Iris pigment epithelial cell (primary cell): ENCODE results near the gene LDB2.

Experiments used
- DNase-seq: peaks from one replicate; pipeline ENCODE4 v3.0.0-alpha.2; 2011; ENCODE audit warnings: low read depth

LDB2 gene

GRCh38 chr4:16802044-16802443 is 96.4 kb downstream of the LDB2 start:
- no peak for DNase-seq

- DNase-seq: no peak
Observed at GRCh38 chr4:16801356-16801755, 97.1 kb downstream of the LDB2 start.

DNA sequence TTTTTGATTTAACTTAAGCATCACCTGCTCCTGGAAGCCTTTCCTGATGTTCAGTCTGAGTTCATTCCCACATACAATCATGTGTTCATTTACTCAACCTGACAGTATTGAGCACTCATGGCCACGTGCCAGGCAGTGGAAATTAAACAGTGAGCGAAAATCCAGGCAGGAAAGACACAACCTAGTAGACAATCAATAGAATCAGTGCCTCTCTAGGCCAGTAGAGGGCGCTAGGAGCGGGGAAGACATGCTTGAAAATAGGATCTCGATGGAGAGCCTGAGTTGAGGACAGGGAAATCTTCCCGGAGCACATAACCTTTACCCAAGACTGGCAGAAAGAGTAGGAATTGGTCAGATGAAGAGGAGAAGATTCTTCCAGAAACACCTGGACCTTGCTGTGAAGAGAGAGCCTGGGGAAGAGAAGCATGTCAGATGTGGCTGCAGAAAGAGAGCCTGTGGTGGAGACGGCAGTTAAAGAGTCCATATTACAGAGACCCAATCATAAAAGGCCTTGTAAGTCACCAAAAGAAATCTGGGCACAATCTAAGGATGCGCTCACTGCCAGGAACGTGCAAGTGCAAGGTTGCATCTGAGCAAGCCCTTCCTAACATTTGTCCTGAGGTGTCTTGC is 103.5 kb downstream of the LDB2 start:
- DNase-seq: peak; percentile 49

DNA sequence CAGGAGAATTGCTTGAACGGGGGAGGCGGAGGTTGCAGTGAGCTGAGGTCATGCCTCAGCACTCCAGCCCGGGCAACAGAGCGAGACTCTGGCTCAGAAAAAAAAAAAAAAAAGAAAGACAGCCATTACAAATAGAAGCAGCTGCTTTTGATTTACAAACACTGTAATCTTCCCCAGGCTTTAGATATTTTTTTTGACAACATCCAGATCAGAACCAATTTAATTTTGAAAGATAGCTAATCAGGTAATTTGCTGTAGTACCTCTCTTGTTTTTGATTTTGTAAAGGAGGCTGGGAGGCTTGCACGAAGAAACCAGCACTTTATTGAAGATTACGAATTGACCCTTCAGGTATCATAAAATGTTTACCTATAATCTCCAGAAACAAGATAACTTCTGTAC is 107.0 kb downstream of the LDB2 start:
- DNase-seq: no peak

DNA sequence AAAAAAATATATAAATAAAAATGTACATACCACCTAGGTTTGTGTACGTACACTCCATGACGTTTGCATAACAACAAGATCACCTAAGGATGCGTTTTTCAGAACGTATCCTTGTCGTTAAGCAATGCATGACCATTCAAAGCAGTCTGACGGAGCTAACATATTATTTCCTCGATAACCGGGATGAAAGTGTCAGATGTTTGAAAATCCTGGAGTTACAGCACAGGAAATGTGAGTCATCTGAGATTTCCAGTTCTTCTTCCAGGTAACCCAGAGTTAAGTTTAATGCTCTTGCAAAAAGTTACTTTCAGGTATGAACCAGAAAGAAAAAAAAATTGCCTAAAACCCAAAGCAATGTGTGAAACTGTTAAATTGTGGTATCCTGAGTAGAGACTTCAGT is 107.9 kb downstream of the LDB2 start:
- no peak for DNase-seq

DNA sequence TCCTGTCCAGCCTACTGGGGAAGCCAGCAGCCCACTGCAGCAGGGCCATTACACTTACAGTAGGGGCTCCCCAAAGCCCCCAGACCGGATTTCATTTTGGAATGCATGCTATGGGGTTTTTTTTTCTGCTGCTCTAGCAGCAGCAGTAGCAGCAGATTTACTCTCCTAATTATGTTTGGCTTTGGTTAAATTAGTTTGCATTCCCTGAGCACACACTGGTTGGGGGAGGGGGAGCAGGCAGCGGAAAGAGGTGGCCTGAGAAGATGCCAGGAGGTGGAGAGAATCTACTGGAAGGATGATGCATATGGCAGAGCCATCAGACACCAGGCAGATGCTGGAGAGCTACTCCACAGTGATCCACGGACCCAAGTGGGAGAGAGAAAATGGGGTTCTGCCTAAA is 109.6 kb downstream of the LDB2 start:
- DNase-seq: no peak

DNA sequence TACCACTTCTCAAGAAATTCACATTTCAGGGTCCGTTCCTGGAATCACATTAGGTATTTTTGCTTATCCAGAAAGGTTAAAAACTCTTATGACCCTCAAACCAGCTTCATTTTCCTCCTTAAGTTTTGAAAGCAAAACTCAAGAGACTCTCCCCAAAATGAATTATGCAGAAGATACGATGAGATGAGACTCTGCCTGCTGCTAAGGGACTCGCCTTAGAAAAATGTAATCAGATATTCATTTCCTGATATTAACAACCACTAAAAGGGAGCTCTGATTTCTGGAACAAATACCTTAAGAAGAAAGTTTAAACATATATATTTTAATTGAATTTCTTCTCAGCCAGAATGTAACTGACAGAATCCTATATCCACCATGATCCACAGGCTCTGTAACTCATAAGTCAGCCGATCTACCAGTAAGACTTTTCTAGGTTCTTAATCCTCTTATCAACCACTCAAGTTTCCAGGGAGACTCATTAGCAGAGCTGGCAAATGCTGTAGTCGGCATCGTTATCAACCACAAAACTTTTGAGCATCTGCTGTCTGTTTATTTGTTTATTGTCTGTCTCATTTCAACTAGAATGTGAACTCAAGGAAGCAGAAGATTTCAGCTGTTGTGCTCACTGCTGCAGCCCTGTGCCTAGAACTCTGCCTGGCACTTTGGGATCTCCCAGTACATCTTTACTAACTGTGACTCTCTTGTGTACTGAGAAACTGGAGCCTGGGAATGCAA is 112.5 kb downstream of the LDB2 start:
- peak; percentile 80 for DNase-seq

DNA sequence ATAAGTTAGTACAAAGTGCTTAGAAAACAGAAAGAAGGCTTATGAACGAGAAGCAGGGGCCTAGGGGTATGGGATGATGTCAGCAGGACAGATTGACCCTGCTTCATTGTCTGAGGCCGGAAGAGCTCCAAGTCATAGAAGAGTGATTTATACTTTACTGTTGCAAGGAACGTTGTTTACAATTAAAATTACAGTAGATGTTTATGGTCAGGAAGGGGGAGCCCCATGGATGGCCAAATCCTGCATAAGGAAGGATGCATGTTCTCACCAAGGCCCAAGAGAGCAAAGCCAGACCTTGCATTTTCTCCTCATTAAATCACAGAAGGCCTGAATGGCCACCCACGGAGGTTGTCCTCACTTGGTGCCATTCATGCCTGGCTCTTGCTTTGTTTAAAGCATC is 115.3 kb downstream of the LDB2 start:
- DNase-seq: peak; percentile 49

DNA sequence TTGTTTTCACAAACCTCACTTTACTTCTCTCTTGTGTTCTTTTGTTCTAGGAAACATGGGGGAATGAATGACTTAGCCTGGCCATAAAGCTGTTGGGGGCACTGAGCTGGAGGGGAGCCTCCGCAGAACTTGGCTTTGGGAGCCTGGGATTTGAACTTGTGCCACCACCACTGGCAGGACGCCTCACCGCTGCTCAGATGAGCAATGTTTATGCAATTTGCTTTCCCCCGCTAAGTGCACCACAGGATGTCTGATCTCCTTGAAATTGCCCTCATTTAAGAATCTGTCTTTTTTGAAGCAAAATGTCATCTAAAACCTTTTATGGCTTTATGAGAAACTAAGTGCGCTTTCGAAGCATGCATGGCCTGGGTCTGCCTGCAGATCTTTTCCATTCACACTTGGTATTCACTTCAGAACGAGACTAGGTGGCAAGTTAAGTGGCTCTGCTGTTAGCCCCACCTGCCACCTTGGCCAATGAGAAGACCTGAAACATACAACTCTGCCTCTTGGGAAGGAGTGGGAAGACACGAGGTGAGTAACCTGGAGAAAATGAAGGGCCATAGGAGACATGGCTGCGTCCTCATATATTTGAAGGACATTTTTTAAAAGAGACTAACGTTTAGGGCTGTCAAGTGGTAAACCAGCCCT is 119.3 kb downstream of the LDB2 start:
- peak; percentile 64 for DNase-seq

- DNase-seq: no peak
Observed at GRCh38 chr4:16777726-16778125, 120.7 kb downstream of the LDB2 start.

DNA sequence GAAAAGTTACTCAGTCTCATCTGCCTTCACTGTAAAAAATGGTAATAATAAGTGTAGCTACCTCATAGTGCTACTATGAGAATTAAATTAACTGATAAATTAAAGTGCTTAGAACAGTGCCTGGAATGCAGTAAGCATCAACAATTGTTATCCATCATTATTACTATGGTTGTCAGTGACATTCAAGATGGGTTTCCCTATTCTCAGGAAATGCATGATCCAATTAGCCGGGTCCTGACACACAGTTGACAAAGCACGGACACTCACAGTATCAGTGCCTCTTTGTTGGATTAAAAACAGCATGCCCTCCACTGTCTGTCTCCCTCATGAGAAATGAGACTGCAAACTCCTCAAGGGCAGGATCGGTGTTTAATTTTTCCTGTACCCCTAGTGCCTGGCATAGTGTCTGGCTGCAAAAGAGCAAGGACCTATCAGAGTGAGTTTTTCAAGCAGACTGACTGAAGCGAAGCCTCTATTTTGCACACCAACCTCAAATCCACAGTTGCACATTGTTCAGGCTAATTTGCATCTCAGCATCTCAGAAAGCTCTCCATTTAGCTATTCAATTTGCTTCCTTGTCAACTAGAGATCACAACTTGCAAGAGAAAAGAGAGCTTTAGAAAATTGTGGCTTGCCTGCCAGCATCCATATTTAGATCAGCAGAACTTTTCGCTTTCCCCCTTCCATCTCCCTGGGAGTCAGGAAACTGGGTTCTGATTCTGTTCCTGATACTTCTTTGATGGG is 122.9 kb downstream of the LDB2 start:
- DNase-seq: no peak

DNA sequence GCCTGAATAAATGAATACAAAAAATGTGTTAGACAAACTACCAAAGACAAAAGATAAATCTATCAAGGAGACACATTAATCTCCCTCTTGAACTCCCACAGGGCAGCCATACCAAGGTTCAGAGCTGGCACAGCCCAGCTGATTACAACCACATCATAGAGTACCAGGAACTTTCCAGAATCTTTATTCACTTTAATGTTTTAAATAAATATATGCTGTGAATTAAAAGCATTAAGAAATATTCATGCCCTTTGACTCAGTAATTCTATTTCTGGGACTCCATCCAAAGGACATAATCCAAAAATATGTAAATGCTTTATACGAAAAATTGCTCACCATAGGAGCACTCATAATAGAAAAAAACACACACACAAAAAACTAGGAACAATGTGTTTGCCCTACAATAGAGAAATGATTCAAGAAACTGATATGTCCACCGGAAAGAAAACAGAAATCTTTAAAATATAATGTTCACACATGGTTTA is 126.0 kb downstream of the LDB2 start:
- peak; percentile 73 for DNase-seq

- no peak for DNase-seq
Observed at GRCh38 chr4:16770710-16771285, 127.6 kb downstream of the LDB2 start.

DNA sequence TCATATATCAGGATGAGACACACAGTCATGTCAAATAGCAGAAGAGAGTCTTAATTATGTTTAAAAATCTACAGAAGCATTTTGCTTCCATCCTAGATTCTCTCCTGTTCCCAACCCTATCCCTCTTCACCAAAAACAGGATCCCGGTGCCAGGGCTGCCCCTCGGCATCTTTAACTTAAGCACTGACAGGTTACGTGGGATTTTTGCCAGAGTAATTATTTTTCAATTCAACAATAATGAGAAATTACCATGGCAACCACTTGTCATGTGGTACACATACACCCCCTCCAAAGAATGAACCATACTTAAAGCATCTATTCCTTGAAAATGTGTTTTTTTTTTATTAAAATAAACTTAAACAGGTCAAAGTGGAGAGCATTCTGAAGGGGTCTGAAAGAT is 130.6 kb downstream of the LDB2 start:
- DNase-seq: no peak

- no peak for DNase-seq
Observed at GRCh38 chr4:16767251-16767650, 131.2 kb downstream of the LDB2 start.

- peak; percentile 32 for DNase-seq
Observed at GRCh38 chr4:16765546-16765945, 132.9 kb downstream of the LDB2 start.

DNA sequence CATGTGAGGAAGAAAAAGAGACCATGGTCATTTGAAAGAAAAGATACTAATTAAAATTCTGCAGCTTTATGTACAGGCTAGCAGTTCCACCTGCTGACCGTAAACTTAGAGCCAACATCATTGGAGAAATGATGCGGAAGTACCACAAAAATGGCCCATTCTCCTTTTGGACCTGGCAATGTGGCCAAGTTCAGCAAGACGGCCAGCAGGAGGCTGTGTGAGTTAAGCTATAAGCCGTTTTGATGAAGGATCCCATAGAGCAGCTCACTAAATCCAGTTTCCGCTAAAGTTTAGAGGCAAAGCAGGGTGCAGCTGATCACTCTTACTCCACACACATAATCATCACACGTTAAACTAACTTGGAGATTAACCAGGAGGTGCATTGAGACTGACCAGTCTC is 133.8 kb downstream of the LDB2 start:
- DNase-seq: peak; percentile 38

GRCh38 chr4:16760617-16761363 is 137.7 kb downstream of the LDB2 start:
- no peak for DNase-seq

DNA sequence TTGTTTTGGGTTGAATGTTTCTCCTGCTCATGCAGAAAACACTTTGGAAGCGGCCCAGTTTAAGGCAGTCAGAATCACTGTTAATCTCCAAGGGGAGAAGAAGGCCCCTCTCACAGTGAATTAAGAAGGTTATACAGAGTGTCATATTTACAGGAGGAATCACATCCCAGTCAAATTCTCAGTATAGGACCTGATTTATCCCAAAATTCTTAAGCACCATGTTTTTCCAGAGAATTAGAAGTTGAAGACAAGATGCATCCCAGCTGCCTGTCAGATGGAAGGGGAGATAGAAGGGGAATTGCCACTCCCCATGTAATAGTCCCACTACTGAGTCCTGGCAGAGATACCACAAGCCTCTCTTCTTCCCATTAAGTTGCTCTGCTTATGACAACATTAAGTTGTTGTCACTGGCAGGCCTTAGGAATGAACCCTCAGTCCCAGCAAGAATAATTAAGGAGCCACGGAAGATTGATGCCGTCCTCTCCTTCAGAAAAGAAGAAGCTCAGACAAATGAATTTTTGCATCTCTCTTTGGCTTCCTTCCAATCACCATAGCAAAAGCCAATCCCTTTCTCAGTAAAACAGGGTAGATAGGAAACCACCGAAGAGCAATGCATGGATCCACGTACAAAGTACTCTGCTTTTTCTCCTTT is 138.4 kb downstream of the LDB2 start:
- no peak for DNase-seq

DNA sequence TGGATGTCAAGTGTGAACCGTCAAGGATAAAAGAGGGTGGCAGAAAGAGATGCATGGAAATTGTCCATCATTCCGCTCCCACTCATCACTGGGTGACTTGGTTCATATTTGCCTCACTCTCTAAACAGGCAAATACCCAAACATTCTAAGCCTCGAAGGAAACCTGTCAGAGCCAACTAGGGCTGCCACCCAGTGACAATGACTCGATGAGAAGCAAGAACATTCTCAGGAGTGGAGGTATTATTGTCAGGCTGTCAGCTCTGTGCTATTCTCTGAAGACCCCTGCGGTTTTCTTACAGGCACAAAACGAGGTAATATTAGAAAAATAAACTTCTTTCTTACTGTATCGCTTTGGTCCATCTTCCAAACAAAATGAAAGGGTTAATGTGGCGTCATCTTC is 139.6 kb downstream of the LDB2 start:
- no peak for DNase-seq

DNA sequence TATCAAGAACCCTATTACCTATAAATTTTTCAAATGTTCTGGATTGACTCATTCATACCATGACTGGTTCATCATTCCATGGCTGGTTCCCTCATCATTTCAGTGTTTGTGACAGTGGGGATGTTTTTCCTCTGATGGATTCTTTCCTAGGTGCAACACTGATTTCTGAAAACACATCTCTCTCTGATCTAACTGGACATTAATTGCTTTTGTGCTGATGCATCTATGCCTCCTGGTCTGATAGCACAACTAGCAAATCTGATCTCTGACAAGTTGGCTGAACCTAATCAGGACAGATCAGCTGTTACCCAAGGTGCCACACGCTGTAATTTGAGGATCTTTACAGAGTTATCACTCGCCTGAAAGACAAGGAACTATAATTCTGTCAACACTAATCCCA is 140.2 kb downstream of the LDB2 start:
- no peak for DNase-seq
